HG03575 (cell line): Measurements from ENCODE around the gene CPAMD8.
"Not testable (repeated sequence)": the region's sequence is repeated elsewhere in the genome, so short reads cannot be mapped to it uniquely, and the experiment has no call there.

Experiments used
- ATAC-seq: cut with Tn5 transposase; IDR thresholded peaks from one replicate; pipeline ENCODE4 v1.9.1; 2021; ENCODE audit not compliant: unreplicated experiment, insufficient number of reproducible peaks, low FRiP score; ENCODE audit errors: extremely low read depth

CPAMD8 gene

GRCh38 chr19:17045907-17046502 lies 19.4 kb upstream of the CPAMD8 start:
- no peak for ATAC-seq

GRCh38 chr19:17043744-17044143 lies 17.1 kb upstream of the CPAMD8 start:
- ATAC-seq: no peak

GRCh38 chr19:17041976-17042375 lies 15.4 kb upstream of the CPAMD8 start:
- no peak for ATAC-seq

GRCh38 chr19:17037966-17038500 lies 11.4 kb upstream of the CPAMD8 start:
- ATAC-seq: no peak

- ATAC-seq: no peak
Observed at GRCh38 chr19:17037184-17037583, 10.6 kb upstream of the CPAMD8 start.

GRCh38 chr19:17036640-17037039 lies 10.0 kb upstream of the CPAMD8 start:
- ATAC-seq: no peak

GRCh38 chr19:17035842-17036424 lies 9.3 kb upstream of the CPAMD8 start:
- ATAC-seq: no peak

GRCh38 chr19:17031741-17032140 lies 5.1 kb upstream of the CPAMD8 start:
- ATAC-seq: no peak

GRCh38 chr19:17027535-17027975 lies 945 bp upstream of the CPAMD8 start:
- no peak for ATAC-seq

- no peak for ATAC-seq
Observed at GRCh38 chr19:17025991-17026658, 485 bp downstream of the CPAMD8 start.

- ATAC-seq: no peak
Observed at GRCh38 chr19:17025361-17025760, 1.2 kb downstream of the CPAMD8 start.

- not testable (repeated sequence) for ATAC-seq
Observed at GRCh38 chr19:17024941-17025340, 1.7 kb downstream of the CPAMD8 start.

GRCh38 chr19:17023805-17024204 lies 2.8 kb downstream of the CPAMD8 start:
- no peak for ATAC-seq

GRCh38 chr19:17022738-17023137 lies 3.9 kb downstream of the CPAMD8 start:
- ATAC-seq: no peak

- ATAC-seq: no peak
Observed at GRCh38 chr19:17021793-17022590, 4.6 kb downstream of the CPAMD8 start.

- no peak for ATAC-seq
Observed at GRCh38 chr19:17021328-17021727, 5.3 kb downstream of the CPAMD8 start.

- no peak for ATAC-seq
Observed at GRCh38 chr19:17020823-17021222, 5.8 kb downstream of the CPAMD8 start.

- no peak for ATAC-seq
Observed at GRCh38 chr19:17020385-17020784, 6.2 kb downstream of the CPAMD8 start.

GRCh38 chr19:17014212-17014861 lies 12.3 kb downstream of the CPAMD8 start:
- ATAC-seq: not testable (repeated sequence)
